Activated CD8-positive, alpha-beta T cell treated with anti-CD3 and anti-CD28 coated beads, Interleukin-2, amount 10 ng/mL, durations not matched to agents 7 days and 5 days (primary cell): Measurements from ENCODE around the gene PXYLP1. TPM values are rescaled to one million over a fixed set of nuclear protein-coding genes. Genes with fewer than 3 reads are reported as not detected.
A peak's percentile ranks its signal among the peaks of the same experiment; 100 is the strongest.

Source experiments
- ATAC-seq: fragments of 150-1000 bp; cut with Tn5 transposase; one replicate; pipeline ENCODE4 v1.10.0; 2021; ENCODE audit warnings: moderate library complexity
- CTCF ChIA-PET: fragments of 350-600 bp; sonication (Branson Sonifier 250); formaldehyde crosslinking; loops from one replicate; lab custom pipeline; 2021; ENCODE audit warnings: antibody characterized with exemption; lab: Charles Lee
- POLR2A ChIA-PET: fragments of 350-600 bp; sonication (Branson Sonifier 250); formaldehyde crosslinking; loops from one replicate; lab custom pipeline; 2021; ENCODE audit warnings: antibody characterized with exemption; lab: Charles Lee
- DNase-seq: peaks from one replicate; pipeline ENCODE4 v3.0.0-alpha.2; 2020
- H3K27ac Mint-ChIP-seq: one replicate; pipeline ENCODE4 v1.8.0; 2021; ENCODE audit warnings: mild to moderate bottlenecking, mixed read lengths
- H3K27me3 Mint-ChIP-seq: one replicate; pipeline ENCODE4 v1.8.0; 2021; ENCODE audit warnings: low read depth, mixed read lengths
- H3K36me3 Mint-ChIP-seq: one replicate; pipeline ENCODE4 v1.8.0; 2021; ENCODE audit warnings: low read depth, mixed read lengths
- H3K4me1 Mint-ChIP-seq: one replicate; pipeline ENCODE4 v1.8.0; 2021; ENCODE audit warnings: low read depth, mixed read lengths
- H3K4me3 Mint-ChIP-seq: one replicate; pipeline ENCODE4 v1.8.0; 2021; ENCODE audit warnings: mild to moderate bottlenecking, mixed read lengths
- H3K9me3 Mint-ChIP-seq: one replicate; pipeline ENCODE4 v1.8.0; 2022; ENCODE audit warnings: mixed read lengths; ENCODE audit not compliant: insufficient read depth
- total RNA-seq, 2 experiments: library from RNA; stranded (reverse); gene quantifications; one replicate each; pipeline ENCODE4 v1.2.3, GENCODE V29; 2021

Gene PXYLP1
- total RNA-seq, 2 experiments from 2014 or later, result 15.0 to 16.5 TPM

DNA sequence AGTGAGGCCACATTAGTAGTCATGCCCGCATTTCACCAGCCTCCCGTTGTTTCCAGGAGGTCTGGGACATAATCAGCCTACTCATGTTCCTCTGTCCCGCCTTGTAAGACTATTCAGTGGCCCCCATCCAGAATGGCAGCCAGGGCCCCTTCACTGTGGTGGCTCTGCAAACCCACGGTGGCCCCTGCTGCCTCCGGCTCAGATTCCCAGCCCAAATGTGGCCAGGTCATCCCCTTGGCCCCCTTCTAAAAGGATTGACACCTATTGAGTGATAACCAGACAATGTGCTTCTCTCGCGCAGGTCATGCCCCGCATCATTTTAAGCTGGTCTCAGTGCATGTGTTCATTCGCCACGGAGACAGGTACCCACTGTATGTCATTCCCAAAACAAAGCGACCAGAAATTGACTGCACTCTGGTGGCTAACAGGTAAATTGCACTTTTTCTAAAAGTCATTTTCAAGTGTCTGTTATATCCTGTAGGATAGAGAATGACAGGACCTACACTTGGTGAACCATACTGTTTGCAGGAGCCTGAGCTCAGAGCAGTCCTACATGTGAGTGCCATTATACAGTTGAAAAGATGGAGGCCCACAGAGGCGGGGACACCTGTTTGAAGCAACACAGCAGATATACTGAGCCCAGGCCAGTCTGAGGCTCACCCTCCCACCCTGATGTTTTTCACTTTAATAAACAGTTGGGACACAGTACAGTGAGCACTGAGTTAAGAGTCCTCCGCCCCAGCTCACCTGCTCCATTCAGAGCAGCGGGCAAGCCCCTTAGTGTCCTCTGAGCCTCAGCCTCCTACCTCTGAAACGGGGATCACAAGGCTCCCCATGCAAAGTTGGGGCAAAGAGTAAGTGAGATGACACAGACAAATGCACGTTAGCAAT, 47.7 kb downstream of the PXYLP1 start:
- Mint-ChIP-seq H3K4me1 (peaks cover 31% of the 10 kb centered on the region), H3K4me3 (no peak overlapping the region), H3K27me3 (no peaks in the 10 kb centered on the region), H3K36me3 (peaks cover 23% of the 10 kb centered on the region), H3K27ac (peak overlapping the region; percentile 10), H3K9me3 (no peaks in the 10 kb centered on the region)
- DNase-seq (peak; percentile 40), ATAC-seq (peak; percentile 48)
- CTCF ChIA-PET, result interaction anchor here (0.8 to 7.9 kb wide), 12 partner anchors 8 to 279 kb away, joined by 3 to 65 read pairs (median 6); partner anchors contain the start of gene PXYLP1
- POLR2A ChIA-PET, result interaction anchor here (1.3 kb wide), 1 partner anchor 47 kb away, joined by 4 read pairs; the partner anchor contains the start of gene PXYLP1

GRCh38 chr3:141280086-141280485, 48.5 kb downstream of the PXYLP1 start:
- POLR2A ChIA-PET, result interaction anchor here (1.3 kb wide), 1 partner anchor 48 kb away, joined by 4 read pairs; the partner anchor contains the start of gene PXYLP1
- no peaks in the 10 kb centered on the region for H3K27me3 Mint-ChIP-seq
- no peaks in the 10 kb centered on the region for H3K9me3 Mint-ChIP-seq

DNA sequence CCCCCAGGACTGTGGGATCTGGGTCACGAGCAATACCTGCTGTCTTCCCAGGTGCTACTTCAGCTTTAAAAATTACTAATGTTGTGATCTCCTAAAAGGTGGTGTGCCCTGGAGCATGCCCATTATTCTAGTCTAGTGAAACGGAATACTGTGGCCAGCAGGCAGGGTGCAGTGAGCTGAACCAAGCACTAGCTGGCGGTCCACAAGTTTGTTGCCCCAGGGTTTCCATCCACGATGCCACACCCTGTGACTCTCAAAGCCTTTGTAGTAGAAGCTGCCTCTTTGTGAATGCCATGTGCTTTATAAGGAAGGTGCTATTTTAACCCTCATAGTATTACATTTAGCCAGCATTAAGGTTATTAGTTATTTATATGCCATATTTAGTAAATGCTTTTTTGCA, 49.1 kb downstream of the PXYLP1 start:
- H3K4me3 Mint-ChIP-seq, result no peak overlapping the region
- peaks cover 18% of the 10 kb centered on the region for H3K36me3 Mint-ChIP-seq
- POLR2A ChIA-PET, result no interaction called here

More at GRCh38 chr3:141280086-141280485, 48.5 kb downstream of the PXYLP1 start:
- no peak overlapping the region for H3K4me3 Mint-ChIP-seq
- DNase-seq (no peak), ATAC-seq (no peak)
- H3K4me1 Mint-ChIP-seq, result peaks cover 23% of the 10 kb centered on the region
- H3K27ac Mint-ChIP-seq, result no peak overlapping the region
- CTCF ChIA-PET, result interaction anchor here (0.8 to 7.9 kb wide), 11 partner anchors 8 to 173 kb away, joined by 3 to 65 read pairs (median 7); partner anchors contain the start of gene PXYLP1
- peaks cover 18% of the 10 kb centered on the region for H3K36me3 Mint-ChIP-seq

DNA sequence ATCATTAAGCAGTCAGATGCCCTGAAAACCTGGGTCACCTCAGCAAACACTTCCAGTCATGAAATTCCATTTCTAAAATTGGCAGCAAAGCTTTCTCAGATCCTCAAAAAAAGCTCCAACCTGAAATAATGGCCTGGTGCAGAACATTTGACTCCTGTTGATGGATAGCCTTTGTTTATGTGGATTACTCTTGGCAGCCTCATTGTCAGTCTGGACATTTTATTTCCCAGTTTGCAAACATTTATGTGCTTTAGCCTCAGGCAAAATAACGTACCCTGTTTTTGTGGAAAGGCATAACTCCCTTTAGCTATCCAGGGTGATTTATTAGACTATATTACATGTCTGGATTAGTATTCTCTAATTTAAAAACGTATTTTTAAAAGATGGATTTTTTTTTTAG, 53.9 kb downstream of the PXYLP1 start:
- Mint-ChIP-seq H3K36me3 (peaks cover 24% of the 10 kb centered on the region), H3K9me3 (no peaks in the 10 kb centered on the region), H3K27me3 (no peaks in the 10 kb centered on the region), H3K4me1 (no peaks in the 10 kb centered on the region), H3K27ac (no peak overlapping the region), H3K4me3 (no peak overlapping the region)
- ChIA-PET POLR2A (no interaction called here), CTCF (interaction anchor here (0.5 to 1.4 kb wide), 6 partner anchors 18 to 169 kb away, joined by 3 to 4 read pairs (median 4); partner anchors contain the start of gene PXYLP1)
- no peak for ATAC-seq
- no peak for DNase-seq

More for the DNA sequence above, 49.1 kb downstream of the PXYLP1 start:
- DNase-seq, result no peak
- H3K27ac Mint-ChIP-seq, result no peak overlapping the region
- no peaks in the 10 kb centered on the region for H3K9me3 Mint-ChIP-seq
- ATAC-seq, result no peak
- H3K27me3 Mint-ChIP-seq, result no peaks in the 10 kb centered on the region
- H3K4me1 Mint-ChIP-seq, result peaks cover 18% of the 10 kb centered on the region
- CTCF ChIA-PET, result interaction anchor here (1.0 to 7.9 kb wide), 5 partner anchors 9 to 172 kb away, joined by 4 to 65 read pairs (median 8); partner anchors contain the start of gene PXYLP1

DNA sequence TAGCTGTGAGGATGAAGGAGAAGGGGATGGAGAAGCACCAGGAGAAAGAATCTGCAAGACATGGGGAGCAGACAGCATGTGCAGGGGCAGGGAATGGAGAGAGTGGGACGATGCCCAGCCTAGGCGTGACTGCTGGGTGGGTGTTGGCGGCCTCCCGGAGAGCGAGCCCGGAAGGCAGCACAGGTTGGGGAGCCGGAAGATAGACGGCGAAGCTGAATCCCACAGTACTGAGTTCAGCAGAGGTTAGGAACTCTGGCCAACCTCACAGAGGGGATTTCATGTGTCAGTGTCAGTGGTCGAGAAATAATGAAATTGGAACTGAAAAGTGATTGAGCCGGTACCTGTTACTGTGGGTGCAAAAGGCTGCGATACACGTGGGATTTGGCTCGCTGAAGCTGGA, 55.2 kb downstream of the PXYLP1 start:
- Mint-ChIP-seq H3K4me1 (no peaks in the 10 kb centered on the region), H3K27ac (no peak overlapping the region), H3K27me3 (no peaks in the 10 kb centered on the region), H3K9me3 (no peaks in the 10 kb centered on the region), H3K36me3 (peaks cover 23% of the 10 kb centered on the region), H3K4me3 (no peak overlapping the region)
- DNase-seq (no peak), ATAC-seq (no peak)
- POLR2A ChIA-PET, result interaction anchor here (0.9 kb wide), 1 partner anchor 25 kb away, joined by 3 read pairs; no protein-coding TSS in a partner anchor
- CTCF ChIA-PET, result interaction anchor here (1.3 kb wide), 1 partner anchor 167 kb away, joined by 3 read pairs; no protein-coding TSS in a partner anchor

GRCh38 chr3:141287326-141287725, 55.7 kb downstream of the PXYLP1 start:
- ATAC-seq, result no peak
- H3K9me3 Mint-ChIP-seq, result no peaks in the 10 kb centered on the region
- peaks cover 22% of the 10 kb centered on the region for H3K36me3 Mint-ChIP-seq
- DNase-seq, result no peak
- CTCF ChIA-PET, result interaction anchor here (1.3 kb wide), 1 partner anchor 167 kb away, joined by 3 read pairs; no protein-coding TSS in a partner anchor
- POLR2A ChIA-PET, result interaction anchor here (0.9 kb wide), 1 partner anchor 24 kb away, joined by 3 read pairs; no protein-coding TSS in a partner anchor
- H3K27me3 Mint-ChIP-seq, result no peaks in the 10 kb centered on the region
- H3K27ac Mint-ChIP-seq, result no peak overlapping the region
- H3K4me1 Mint-ChIP-seq, result no peaks in the 10 kb centered on the region
- H3K4me3 Mint-ChIP-seq, result no peak overlapping the region

DNA sequence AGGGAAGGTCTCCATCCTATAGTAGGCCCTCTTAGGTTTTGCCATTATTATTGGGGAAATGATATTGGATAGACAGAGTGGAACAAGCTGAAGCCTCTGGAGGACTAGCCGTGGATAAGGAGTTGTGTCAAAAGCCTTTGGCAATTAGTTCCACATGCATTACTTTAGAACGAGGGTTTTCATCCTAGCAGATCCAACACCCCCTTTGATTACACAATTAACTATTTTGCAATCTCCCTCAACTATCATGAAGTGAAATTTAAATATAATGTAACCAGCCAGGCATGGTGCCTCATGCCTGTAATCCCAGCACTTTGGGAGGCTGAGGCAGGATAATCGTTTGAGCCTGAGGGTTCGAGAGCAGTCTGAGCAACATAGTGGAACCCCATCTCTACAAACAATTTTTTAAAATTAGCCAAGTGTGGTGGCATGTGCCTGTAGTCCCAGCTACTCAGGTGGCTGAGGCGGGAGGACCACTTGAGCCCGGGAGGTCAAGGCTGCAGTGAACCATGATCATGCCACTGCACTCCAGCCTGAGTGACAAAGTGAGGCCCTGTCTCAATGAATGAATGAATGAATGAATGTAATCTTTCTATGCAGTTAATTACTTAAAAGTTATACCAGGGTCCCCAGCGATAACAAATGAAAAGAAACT, 56.8 kb downstream of the PXYLP1 start:
- ATAC-seq (no peak), DNase-seq (no peak)
- ChIA-PET POLR2A (no interaction called here), CTCF (interaction anchor here (1.1 to 1.9 kb wide), 2 partner anchors 16 to 57 kb away, joined by 3 to 4 read pairs; partner anchors contain the start of gene PXYLP1)
- Mint-ChIP-seq H3K9me3 (no peaks in the 10 kb centered on the region), H3K27ac (no peak overlapping the region), H3K27me3 (no peaks in the 10 kb centered on the region), H3K36me3 (peaks cover 24% of the 10 kb centered on the region), H3K4me3 (no peak overlapping the region), H3K4me1 (no peaks in the 10 kb centered on the region)

- ATAC-seq (no peak), DNase-seq (no peak)
- no peaks in the 10 kb centered on the region for H3K27me3 Mint-ChIP-seq
- H3K9me3 Mint-ChIP-seq, result no peaks in the 10 kb centered on the region
- no peak overlapping the region for H3K4me3 Mint-ChIP-seq
- H3K4me1 Mint-ChIP-seq, result peaks cover 5% of the 10 kb centered on the region
- H3K36me3 Mint-ChIP-seq, result peaks cover 23% of the 10 kb centered on the region
- POLR2A ChIA-PET, result no interaction called here
- CTCF ChIA-PET, result interaction anchor here (1.9 kb wide), 1 partner anchor 58 kb away, joined by 4 read pairs; the partner anchor contains the start of gene PXYLP1
- H3K27ac Mint-ChIP-seq, result no peak overlapping the region
Observed at GRCh38 chr3:141289228-141289772, 57.7 kb downstream of the PXYLP1 start.

DNA sequence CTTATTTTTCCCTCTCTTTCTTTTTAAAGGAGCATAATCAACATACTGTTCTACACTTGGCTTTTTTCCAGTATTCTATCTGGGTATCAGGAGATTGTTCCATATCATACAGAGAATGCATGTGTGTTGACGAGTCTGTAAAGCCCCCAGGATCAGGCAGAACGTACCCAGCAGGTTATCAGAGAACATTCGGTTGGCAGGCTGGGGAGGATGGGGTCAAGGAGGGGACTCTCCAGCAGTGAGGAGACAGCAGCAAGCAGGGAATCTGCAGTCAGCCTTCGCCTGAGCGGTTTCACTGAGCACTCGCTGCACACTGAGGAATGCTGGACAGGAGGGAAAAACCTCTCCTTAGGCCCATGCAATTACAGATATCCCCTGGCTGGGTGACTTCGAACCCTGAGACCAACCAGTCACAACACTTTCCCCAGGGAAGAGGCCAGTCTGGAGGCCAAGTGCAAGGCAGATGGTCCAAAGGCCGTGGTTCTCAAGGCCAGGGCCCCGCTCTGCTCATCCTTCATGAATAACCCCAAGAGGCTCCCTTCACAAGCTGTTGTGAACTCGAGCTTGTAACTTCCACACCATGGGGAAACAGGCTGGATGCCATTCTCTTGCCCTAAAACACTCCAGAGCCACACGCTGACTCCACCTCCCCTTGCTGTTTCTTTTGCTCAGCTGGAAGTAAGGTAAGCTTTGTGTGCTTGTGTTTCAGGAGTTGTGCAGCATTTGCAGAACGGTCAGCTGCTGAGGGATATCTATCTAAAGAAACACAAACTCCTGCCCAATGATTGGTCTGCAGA, 60.1 kb downstream of the PXYLP1 start:
- Mint-ChIP-seq H3K9me3 (no peaks in the 10 kb centered on the region), H3K36me3 (peaks cover 30% of the 10 kb centered on the region), H3K27ac (no peak overlapping the region), H3K4me1 (peaks cover 15% of the 10 kb centered on the region), H3K27me3 (no peaks in the 10 kb centered on the region), H3K4me3 (no peak overlapping the region)
- CTCF ChIA-PET, result interaction anchor here (1.2 to 2.3 kb wide), 3 partner anchors 13 to 160 kb away, joined by 3 to 11 read pairs (median 6); partner anchors contain the start of gene PXYLP1
- POLR2A ChIA-PET, result no interaction called here
- ATAC-seq (no peak), DNase-seq (no peak)

DNA sequence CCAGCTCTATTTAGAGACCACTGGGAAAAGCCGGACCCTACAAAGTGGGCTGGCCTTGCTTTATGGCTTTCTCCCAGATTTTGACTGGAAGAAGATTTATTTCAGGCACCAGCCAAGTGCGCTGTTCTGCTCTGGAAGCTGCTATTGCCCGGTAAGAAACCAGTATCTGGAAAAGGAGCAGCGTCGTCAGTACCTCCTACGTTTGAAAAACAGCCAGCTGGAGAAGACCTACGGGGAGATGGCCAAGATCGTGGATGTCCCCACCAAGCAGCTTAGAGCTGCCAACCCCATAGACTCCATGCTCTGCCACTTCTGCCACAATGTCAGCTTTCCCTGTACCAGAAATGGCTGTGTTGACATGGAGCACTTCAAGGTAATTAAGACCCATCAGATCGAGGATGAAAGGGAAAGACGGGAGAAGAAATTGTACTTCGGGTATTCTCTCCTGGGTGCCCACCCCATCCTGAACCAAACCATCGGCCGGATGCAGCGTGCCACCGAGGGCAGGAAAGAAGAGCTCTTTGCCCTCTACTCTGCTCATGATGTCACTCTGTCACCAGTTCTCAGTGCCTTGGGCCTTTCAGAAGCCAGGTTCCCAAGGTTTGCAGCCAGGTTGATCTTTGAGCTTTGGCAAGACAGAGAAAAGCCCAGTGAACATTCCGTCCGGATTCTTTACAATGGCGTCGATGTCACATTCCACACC, 60.9 kb downstream of the PXYLP1 start:
- DNase-seq, result no peak
- peaks cover 15% of the 10 kb centered on the region for H3K4me1 Mint-ChIP-seq
- H3K27me3 Mint-ChIP-seq, result no peaks in the 10 kb centered on the region
- H3K27ac Mint-ChIP-seq, result no peak overlapping the region
- no peak overlapping the region for H3K4me3 Mint-ChIP-seq
- no peaks in the 10 kb centered on the region for H3K9me3 Mint-ChIP-seq
- CTCF ChIA-PET, result interaction anchor here (2.3 to 3.0 kb wide), 1 partner anchor 160 kb away, joined by 11 read pairs; no protein-coding TSS in a partner anchor
- POLR2A ChIA-PET, result interaction anchor here (0.9 kb wide), 1 partner anchor 26 kb away, joined by 4 read pairs; no protein-coding TSS in a partner anchor
- no peak for ATAC-seq
- H3K36me3 Mint-ChIP-seq, result peaks cover 33% of the 10 kb centered on the region
